GM21717 (cell line): Measurements from ENCODE around the gene PRKAR1B.

Experiments used
- ATAC-seq: cut with Tn5 transposase; IDR thresholded peaks from one replicate; pipeline ENCODE4 v1.9.1; 2021; ENCODE audit warnings: mild to moderate bottlenecking, moderate library complexity; ENCODE audit not compliant: unreplicated experiment

Gene PRKAR1B

GRCh38 chr7:576524-577277 is 150.4 kb downstream of the PRKAR1B start:
- no peak for ATAC-seq

GRCh38 chr7:575425-576366 is 151.4 kb downstream of the PRKAR1B start:
- ATAC-seq, result no peak

DNA sequence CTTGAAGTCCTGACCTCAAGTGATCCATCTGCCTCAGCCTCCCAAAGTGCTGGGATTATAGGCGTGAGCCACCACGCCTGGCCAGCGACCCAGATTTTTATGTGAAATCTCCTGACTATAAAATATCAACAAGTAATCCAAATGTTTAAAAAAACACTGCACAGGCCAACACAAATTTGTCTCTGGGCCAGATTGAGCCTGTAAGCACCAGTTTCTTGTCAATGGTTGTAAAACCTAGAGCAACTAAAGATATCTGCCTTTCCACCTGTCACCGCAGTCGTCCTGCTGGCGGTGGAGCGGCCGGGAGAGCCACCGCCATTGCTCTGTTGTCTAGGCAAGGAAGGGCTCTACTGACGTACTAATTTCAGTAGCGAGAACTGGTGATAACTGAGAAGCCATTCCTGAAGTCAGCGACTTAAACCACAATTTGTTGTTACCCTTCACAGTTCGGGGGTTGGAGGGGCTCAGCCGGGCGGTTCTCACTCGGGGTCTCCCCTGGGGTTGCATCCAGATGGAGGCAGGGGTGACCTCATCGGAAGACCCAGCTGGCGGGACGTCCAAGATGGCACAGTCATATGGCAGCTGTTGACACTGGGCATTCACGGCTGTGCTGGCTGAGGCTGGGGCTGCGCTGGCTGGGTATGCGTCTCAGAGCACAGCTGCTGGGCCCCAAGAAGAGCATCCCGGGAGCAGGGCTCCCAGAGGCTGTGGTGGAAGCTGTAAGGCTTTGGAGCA is 152.3 kb downstream of the PRKAR1B start:
- ATAC-seq, result no peak

GRCh38 chr7:573933-574381 is 153.1 kb downstream of the PRKAR1B start:
- ATAC-seq, result no peak

DNA sequence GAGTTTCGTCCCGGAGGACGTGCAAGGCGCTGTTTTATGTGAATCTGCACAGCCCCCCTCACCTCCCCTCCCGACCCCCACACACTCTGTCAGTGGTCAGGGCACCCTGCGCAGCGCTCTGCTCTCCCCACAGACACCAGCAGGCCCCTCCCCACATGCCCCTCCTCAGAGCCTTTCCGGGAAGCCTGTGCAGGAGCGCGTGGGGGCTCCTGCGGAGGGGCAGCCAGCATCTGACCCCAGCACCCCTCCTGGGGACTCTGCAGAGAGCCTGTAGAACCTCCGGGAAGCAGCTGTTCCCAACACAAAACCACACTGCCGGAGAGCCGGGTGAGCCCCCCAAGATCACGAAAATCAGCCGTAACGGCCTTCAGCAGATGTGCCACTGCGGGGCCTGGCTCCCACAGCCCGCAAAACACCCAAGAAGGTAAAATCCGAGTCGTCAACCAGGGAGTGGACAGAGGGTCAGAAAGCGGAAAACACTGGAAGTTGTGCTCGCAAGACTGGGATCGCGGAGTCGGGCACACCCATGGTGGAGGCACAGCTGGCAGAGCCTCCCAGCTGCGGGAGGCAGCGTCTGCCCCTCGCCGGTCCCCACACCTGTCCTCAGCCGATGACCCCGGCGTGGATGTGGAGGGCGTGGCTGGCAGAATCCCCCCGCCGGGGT is 153.7 kb downstream of the PRKAR1B start:
- no peak for ATAC-seq

DNA sequence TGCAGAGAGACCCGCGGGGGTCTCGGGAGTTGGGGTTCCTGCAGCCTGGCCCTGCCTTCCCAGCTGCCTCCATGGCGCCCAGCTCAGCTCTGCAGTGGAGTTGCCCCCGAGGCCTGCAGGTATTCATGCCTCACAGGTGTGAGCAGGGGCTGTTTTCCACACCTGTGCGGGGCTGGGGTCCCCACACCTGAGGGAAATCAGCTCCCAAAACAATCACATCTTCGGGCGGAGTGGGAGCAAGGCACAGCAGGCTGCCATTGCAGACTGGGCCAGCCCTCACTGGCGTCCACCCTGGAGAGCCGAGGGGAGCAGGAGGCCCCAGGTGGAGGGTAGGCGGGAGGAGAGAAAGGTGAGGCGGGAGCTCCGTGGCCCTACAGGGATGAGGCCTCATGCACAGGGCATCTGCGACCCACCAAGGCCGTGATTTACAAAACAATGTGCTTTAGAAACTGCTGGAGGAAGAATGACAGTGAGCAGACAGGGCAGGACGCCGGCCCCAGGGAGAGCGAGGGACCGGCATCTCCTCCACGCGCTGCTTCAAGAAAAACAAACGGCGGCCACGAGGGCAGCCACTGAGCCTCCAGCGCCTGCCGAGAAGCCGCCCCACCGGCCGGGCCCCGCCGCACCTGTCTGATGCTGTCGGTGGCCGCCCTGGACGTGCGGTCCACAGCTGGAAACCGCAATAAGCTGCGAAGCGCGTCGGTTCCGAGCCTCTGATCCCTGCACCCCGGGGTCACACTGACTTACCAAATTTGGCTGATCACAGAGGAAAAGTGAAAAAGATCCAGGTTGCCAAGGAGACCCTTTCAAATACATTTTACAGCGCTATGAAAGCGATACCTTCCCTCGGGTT is 154.4 kb downstream of the PRKAR1B start:
- ATAC-seq, result no peak

DNA sequence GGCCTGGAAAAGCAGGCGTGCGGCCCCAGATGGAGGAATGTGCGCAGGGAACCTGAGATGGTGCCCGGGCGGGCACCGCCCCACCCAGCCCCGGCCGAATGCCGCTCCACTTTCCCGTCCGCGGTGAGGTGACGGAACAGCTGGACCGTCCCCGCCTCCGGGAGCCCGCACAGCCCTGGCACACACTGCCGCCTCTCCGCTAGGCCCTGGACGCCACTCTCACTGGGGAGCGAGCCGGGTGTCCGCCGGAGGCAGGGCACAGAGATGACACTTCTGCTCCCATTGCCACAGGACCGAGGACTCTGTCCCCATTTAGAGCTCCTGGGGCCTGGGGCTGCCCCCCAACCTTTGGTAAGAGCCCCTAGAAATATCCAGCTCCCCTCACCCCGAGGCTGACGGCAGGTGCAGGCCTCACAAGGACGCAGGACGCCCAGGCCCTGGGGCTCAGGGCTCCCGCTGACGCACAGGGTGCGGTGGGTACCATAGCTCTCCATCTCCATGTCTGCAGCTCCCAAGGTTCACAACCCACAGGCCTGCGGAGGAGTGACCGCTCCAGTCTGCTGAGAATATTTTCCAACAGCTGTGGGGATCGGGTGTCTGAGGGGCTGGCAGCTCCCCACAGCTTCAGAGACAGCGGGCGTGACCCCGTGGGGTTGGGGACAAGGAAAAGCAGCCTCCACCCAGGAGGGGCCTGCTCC is 155.2 kb downstream of the PRKAR1B start:
- ATAC-seq, result no peak

DNA sequence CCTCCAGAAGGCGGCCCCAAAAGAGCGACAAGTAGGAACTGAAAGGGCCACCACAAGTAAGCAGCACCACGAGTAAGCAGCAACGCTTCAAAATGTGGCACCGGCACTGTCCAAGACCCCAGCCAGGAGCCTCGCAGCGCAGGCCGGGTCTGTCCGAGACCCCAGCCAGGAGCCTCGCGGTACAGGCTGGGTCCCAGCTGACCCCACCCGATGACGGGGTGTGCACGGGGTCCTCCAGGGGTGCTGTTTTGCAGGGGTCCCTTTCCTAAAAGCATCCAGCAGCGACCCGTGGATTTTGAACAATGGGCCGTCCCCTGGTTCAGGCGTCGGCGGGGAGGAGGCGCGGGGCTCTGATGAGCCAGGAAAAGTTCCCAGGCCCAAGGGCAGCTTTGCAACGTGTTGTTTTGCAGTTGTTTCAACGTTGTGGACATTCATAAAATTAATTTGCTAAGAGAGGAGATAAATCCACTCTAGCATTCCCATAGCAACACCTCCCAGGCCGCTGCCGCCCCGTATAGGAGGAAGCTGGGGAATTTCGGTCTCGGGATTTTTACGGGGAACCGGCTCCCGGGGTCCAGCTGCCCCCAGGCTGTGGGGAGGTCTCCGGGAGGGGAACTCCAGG is 155.9 kb downstream of the PRKAR1B start:
- no peak for ATAC-seq

GRCh38 chr7:570801-571070 is 156.3 kb downstream of the PRKAR1B start:
- ATAC-seq, result no peak

DNA sequence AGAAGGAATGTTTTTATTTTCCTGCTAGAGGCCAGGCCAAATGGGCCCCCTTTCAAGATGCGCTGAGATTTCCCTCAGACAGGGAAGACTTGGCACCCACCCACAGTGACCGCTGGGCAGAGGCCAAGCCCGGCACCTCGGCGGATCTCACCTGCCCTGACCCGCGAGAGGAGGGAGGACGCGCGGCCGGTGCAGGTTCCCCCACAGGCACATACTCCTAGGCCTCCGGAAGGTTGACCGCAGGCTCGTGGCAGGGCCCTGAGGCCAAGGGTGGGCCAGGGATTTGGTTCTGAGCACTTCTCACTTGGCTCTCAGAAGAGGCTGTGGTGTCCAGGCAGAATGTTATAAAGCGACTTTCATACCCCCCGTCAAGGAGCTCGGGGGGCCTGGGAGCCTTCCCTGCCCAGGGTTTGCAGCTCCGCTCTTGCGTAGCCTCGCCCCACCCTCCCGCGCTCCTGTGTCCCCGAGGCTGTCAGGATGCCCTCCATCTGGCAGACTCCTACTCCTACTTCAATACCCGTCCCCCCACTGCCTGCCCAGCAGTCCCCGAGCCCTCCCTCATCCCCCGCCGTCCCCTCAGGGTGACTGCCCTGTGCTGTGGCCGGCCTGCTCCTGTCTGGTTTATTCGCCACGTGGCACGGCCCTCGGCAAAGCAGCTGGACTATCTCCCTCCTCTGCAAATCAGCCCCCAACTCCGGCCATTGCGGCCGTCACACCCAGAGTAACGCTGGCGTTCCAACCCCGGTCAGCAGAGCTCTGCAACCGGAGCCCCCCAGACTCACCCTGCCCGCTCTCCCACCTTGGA is 156.9 kb downstream of the PRKAR1B start:
- ATAC-seq, result no peak

DNA sequence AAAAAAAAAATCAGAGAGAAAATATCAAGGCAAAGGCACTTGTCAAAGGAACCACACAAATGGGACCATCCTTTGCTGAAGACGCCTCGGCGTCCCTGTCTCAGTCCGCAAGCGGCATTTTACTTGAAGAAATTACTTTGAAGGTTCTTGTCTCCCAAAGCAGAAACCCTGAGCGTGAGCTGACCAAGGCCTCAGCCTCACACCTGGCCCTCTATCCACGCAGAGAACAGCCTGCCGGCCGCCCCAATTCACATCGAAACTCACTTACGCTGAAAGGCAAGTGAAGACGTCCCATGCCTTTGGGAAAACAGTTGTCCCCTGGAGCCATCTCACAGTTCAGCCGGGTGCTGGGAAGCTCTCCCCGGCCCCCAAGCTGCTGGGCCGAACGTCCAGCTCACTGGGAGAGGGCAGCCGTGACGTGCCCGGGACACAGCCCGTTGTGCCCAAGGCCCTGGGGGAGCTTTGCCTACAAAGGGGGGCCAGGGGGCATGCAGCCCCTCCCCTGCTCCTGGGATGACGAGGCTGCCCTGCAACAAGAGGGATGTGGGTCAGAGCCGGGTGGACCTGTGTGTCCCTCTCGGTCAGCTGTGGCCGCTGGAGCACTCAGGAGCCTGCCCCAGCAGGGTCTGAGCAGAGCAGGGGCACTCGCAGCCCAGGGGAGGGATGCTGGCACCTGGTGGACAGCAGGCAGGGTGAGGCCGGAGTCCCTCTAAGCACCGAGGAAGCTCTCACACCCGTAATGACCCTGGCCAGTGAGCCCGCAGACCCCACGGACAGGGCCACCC is 157.8 kb downstream of the PRKAR1B start:
- ATAC-seq, result no peak

DNA sequence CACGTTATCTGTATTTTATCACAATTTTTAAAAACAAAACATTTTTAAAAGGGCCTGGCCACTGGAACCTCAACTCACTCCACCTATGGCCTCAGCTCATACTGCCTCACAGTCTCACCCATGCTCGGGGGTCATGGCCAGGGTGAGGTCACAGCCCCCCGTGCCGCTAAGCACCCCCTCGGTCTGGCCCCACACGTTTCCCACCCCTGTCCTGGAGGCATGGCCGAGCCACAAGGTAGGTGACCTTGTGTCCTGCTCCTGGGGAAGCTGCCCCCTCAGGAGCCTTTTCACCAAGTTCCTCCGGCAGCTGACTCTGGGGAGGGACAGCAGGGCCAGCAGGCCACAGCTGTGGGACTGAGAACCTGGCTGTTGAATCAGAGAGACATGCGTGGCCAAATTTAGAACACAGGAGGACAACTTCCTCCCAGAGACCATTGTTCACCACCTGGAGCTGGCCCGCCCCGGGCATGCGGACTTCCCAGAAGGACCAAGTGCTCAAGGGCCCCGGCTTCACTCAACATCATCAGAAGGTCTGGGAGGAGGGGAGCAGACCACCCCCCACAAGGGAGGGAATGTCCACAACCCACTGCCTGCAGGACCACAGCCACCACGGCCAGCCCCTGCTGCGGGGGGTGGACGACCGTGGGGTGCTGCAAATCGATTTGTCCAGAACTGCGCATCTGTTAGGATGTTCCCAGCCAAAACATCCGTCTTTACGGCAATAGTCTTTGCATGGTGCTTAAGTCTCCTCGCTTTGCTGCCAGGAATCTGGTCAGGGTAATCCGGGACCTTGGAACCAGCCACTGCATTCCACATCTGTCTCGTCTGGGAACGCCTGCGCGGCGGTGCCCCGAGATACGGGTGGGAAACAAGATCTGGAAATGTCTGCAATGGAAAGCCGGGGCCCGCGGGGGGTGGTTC is 158.8 kb downstream of the PRKAR1B start:
- ATAC-seq, result no peak

- ATAC-seq, result no peak
These were observed 159.7 kb downstream of the PRKAR1B start for GRCh38 chr7:567305-567883.

DNA sequence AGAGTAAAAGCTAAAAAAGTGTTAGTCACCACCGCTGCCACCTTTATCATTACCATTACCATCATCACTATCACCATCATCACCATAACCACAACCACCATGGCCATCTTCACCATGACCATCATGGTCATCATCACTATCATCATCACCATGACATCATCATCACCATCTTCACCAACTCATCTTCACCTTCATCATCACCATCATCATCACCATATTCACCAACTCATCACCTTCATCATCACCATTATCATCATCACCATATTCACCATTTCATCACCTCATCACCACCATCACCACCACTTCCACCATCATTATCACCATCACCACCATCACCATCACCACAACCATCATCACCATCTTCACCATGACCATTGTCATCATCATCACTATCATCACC is 161.0 kb downstream of the PRKAR1B start:
- ATAC-seq, result no peak

DNA sequence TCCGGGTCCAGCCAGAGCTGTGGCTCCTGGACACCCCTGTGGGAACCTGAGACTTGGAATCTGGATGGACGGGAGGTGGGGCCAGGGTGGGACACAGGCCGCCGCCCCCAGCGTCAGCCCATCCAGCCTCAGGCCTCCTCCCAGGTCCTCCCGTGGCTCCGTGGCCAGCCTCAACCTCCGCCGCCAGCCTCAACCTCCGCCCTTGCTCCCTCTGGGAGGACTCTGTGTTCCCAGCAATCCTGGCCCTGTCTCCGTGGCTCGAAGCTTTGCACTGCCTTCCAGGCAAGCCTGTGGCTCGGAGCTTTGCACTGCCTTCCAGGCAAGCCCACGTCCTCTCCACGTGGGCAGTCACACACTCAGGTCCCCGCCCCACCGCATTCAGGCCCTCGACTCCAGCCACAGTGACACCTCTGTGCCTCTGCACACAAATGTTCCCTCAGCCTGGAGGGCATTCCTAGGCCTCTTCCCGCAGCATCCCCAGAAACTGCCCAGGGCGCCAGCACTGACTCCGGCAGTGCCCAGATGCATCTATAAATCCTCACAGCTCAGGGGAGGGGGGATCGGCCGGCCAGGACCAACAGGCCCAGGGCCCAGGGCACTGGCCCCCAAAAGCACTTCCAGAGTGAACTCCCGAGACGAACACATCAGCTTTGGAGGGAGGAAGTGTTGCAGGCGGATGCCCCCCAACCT is 162.8 kb downstream of the PRKAR1B start:
- ATAC-seq, result no peak
